Suppressor macrophage treated with lipopolysaccharide for 1 hour (primary cell): ENCODE results near the gene KRT74.

Experiments used
- DNase-seq, 3 donors: peaks; one replicate each; pipeline ENCODE4 v3.0.0-alpha.2; 2020 to 2022

The KRT74 gene

DNA sequence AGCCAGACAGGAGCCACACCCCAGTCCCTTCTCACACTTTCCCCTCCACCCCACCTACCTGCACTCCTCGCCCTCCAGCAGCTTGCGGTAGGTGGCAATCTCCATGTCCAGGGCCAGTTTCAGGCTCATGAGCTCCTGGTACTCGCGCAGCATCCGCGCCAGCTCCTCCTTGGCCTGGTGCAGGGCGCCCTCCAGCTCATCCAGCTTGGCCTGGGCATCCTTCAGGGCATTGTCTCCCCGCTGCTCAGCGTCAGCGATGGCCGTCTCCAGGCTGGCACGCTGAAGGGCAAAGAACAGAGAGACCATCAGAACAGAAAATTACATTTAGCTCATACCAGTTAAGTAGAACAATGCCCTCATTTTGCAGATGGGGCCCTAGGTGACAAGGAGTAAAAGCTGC is 5.5 kb downstream of the KRT74 start:
- no peak for DNase-seq

DNA sequence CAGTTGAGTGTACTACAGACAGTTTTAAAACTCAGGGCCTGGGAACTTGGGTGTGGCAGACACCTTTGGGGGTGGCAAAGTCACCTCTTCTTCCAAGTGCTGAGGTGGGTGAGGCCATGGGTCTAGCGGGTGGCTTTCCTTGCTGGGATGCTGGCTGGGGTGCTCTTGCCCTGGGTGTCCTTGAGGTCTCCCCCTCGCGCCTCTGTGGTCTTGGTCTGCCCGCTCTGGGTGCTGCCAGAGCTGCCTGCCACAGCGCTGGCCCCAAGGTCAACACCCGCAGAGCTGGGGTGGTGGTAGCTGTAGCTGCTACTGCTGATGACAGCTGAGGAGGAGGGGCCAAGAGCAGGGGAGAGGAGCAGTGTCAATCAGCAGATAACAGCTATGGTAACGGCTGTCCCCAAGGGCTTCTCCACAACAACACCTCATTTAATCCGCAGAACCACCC is 6.8 kb downstream of the KRT74 start:
- DNase-seq: no peak

DNA sequence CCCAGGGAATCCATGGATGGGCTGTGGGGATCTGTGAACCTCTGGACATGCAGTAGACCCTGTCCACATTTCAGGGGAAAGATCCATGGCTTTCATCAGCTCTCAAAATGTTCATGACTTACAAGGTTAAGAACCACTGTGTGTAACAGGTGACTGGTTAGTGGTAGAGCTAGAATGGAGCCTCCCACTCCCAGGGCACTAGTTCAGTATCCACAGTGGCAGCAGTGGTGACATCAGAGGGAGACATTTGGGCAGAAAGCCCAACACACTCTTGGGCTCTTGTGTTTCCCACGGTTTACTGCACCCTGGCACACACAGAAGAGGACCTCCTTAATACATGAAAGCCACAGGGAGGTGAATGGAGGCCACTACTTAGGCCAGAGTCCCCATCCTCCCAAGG is 9.1 kb downstream of the KRT74 start:
- DNase-seq: no peak

DNA sequence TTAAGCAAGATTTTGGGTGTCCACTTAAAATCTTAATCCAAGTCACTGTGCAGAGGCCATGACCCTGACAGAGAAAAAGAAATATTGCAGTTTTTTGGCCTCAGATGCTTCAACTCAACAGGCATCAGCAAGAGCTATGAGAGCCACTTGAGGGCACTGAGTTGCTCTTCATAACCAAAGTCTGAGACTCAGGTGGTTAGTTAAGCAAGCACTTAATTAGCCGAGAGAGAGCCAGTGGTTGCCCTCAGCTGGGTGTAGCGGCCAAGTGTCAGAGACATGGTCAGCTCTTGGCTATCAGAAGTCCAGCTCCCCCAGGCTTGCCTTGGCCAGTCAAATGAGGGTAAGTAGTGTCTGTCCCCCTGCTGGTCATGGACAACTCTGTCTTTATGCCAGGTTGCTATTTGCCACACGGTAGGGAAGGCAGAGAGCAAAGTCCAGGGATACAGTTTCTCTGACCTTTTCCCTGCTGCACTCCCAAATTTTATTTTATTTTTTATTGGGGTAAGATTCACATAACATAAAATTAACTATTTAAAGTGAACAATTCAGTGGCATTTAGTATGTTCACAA is 11.7 kb downstream of the KRT74 start:
- DNase-seq: peak in 2 of 3 donors; percentile 14 to 17

DNA sequence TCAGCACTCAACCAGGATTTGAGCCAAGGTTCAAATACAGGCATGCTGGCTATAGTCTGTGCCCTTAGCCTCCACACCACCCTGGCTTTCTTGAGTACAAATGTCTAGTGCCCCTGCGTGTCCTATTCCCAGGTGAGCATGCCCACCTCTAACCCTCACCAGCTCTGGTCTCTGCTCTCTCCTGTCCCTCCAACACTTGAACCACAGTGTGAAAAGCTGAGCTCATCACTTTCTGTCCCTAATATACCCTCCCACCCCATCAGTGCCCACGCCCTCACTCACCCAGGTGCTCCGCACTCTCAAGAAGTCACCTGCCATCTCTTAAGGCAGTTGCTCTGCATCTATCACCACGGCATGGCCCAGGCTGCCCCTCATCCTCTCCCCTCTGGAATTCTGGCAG is 13.7 kb downstream of the KRT74 start:
- no peak for DNase-seq

DNA sequence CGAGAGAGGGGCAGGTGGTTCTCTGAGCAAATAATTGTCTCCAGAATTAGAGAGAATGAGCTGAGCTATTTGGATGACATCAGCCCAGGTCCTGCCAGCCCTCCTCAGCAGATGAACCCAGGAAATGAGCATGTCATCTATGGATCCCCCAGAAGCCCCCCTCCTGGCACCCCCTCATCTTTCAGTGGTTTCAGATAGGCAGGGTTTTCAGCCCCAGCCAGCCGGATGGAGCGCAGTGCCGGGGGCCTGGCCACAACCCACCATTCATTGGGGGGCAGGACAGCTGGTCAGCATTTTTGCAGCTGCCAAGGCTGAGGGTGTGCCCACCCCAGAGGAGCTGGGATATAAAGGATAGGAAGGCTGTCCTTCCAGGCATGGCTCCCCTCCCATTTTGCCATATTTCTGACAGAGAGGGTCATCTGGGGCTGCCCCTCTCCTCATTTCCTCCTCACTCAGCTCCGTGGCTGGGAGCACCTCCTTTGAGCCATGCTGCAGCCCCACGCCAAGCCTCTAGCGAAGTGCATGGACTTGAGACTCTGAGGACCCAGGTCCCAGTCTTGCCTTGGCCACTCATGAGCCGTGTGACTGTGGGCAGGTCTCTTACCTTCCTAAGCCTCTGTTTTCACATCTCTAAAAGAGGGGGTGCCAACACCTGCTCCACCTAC is 14.7 kb downstream of the KRT74 start:
- no peak for DNase-seq

DNA sequence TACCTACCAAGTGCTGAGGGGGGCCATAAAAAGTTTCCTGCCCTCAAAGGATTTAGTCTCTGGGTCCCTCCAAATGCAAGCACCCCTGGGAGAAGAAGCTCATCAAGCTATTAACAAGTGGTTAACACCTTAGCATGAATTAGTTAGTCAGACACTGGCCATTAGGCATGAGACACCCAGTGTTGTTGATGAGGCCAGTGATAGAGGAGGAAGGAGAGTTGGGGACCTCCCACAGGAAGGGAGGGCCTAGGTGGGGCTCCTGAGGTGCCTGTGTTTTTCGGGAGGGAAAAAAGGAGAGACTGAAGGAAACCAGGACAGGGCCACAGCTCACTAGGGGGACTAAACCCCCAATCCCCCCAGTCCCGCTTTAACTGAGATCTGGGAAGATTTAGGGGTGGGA is 16.2 kb downstream of the KRT74 start:
- no peak for DNase-seq

DNA sequence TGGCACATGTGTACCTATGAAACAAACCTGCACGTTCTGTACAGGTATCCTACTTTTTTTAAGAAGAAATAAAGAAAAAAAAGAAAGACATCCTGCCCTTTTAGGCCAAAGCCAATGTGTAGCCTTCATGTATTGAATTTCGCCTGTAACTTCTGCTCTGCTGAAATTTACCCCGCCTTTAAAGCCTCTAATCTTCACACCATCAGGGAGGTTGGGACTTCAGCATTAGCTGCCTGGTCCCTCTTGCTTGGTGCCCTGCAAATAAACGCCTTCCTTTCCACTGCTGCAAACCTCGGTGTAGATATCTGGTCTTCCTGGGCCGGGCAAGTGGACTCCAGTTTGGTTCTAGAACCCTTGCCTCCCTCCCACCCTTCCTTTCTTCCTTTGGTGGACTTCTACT is 18.1 kb downstream of the KRT74 start:
- DNase-seq: no peak

DNA sequence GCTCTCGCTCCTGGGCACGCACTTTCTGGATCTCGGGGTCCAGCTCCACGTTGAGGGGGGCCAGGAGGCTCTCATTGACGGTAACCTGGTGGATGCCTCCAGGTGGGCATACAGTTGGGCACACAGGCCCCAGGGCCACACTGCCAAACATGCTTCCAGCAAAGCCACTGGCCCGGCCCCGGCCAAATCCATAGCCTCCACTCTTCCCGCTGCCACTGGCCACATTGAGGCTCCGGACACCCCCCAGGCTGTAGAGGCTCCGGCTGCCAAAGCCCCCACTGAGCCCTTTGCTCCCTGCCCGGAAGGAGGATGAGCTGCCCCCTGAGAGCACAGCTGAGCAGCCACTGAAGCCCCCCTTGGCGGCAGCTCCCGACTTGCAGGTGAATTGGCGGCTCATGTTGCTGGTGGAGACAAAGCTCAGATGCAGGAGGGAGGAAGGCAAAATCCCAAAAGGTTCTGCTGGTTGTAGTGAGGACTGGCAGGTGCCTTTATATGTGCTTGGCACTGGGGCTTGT is 20.9 kb downstream of the KRT74 start, which contains the start of gene KRT71:
TSS of gene KRT71 (minus strand) at position 465 of the 515 bp plus-strand sequence. CDS start at position 397, 68 bp downstream.
- DNase-seq: no peak

DNA sequence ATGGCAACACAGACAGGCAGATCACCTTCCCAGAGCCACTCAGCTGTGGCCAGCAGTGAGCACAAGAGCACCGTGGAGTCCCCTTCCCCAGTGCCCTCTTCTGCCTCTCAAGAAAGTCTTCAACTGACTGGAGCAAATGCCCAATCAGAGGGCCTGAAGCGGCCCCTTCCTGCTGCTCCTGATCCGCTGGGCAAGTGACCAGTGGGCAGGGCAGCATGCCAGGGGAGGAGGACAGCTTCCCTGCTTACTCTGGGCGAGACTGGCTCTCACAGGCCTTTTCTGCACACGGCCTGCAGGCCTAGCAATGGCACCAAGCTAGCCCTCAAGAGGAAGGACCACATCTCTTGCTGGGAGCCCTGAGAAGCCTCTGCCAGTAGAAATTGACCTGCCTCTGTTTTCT is 21.6 kb downstream of the KRT74 start:
- no peak for DNase-seq

DNA sequence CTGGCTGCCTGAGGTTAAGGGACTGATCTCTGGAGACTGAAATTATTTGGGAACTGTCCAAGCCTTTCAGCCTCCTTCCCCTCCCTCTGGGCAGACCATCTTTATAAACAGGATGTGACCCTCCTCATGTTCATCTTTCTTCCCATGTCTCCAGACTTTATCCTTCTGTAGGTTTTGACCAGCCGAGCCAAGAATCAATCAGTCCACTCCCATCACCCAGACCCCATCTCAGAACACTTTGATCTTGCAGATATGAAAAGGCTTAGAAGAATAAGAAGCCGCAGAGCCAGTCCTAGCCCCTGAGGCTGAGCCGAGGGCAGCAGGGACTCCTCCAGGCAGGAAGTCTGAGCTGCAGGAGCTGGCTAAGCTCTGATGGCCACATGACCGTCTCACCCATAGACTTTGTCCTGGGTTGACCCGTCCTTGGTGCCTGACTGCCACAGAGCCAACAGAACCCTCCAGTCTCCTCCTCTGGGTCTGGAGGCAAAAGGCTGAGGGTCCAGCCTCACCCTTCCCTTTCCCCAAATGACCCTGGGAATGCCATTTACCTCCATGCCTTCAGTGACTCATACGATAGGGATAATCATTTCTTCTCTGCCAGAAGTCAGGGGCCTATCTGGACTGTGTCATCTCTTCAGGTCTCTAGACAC is 22.3 kb downstream of the KRT74 start:
- DNase-seq: no peak

DNA sequence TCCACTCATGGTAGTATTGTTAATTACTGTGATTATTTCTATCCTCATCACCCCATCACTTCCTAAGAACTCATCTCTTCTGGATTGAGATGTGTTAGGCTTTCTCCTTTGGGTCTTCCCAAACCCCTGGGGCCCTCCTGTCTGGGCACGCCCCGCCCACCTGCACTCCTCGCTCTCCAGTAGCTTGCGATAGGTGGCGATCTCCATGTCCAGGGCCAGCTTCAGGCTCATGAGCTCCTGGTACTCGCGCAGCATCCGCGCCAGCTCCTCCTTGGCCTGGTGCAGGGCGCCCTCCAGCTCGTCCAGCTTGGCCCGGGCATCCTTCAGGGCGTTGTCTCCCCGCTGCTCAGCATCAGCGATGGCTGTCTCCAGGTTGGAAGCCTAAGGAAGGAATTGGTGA is 27.5 kb downstream of the KRT74 start:
- DNase-seq: no peak

DNA sequence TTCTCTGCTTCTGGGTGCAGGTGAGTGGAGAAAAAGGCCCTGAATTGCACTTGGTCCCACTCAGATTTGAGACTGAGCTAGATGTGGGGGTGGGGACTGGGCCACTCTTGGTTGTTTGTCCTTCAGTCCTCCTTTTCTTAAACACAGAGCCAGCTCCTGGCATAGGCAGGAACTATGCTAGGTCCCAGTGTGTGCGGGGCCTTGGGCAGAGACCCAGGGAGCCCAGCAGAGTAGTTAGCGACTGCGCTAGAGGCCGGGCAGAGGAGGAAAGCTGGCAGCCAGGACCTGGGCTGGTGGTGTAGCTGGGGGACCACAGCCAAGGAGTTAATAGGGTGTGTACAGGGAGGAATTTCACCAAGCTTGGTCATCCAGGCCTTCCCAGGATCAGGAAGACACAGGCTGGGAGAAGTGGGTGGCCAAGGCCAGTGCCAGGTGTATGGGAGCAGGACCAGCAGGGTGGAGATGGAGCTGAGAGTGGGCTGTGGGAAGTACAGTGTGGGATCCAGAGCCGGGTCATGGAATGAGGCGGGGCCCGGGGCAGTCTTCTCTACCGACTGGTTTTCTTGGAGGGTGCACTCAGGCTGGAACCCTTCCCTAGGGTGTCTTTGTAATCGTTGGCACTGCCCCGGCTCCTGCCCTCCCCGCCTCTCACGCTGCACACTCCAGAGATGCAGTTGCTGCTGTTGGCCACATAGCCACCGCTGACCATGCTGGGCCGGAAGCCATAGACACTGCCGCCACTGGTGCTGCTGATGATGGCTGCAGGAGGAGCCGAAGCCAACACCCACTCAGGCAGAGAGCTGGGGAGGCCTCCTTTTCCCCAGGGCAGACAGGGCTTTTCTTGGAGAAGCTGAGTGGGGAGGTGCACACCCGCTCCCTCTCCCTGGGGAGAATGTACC is 29.4 kb downstream of the KRT74 start:
- DNase-seq: no peak

DNA sequence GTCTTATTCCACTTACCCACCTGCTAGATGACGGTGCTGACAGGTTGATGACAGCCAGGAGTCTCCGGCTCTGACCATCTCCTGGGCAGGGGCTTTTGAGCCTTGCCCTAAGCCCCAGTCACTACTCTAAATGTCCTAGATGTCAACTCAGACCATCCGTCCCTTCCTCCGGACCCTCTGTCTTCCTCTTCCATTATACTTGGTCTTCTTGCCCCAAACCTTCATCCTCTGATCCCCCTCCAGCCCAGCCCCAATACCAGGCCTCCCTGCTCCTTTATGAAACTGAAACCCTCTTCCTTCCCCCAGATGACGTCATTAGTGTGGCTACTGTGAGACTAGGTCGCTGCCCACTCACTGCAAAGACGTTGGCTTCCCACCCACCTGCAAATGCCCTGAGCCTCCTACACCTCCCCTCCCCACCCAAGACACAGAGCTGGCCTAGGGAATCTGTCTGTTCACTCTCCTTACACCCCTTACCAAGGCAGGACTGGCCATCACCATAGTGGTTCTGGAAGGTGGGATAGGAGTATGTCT is 30.8 kb downstream of the KRT74 start:
- DNase-seq: peak; percentile 22 to 36 (median 23)

DNA sequence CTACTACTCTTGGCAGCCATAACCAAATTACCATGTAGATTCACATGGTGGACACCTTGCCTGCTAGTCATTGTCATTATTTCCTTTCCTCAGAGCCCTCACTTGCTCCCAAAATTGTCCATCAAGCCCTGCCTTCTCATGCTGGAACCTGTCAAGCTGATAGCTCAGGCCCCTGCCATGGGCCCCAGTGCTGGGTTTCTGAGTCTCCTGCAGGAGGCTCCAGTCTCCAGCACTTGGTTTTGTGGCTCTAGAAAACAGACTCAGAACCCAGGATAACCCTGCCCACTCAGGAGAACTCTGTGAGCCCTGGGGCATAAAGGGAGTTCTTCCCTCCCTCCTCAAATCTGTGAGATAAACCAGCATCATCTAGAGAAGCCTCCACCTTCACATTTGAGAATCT is 31.5 kb downstream of the KRT74 start:
- no peak for DNase-seq

DNA sequence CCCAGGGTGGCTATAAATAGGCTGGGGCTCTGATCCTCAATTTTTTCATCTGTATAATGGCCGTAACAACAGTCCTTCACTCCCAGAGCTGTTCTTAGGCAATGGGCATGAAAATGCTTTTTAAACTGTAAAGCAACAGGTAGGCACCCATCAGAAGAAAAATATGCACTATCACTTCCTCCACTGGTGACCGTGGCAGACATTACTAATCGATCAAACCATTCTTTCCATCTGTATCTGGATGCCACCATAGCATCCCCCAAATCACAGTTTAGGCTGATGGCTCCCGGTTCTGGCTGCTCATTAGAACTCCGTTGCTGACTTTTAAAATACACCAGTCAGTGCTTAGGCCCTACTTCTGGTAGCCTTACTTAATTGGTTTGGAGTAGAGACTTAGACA is 31.9 kb downstream of the KRT74 start:
- no peak for DNase-seq

DNA sequence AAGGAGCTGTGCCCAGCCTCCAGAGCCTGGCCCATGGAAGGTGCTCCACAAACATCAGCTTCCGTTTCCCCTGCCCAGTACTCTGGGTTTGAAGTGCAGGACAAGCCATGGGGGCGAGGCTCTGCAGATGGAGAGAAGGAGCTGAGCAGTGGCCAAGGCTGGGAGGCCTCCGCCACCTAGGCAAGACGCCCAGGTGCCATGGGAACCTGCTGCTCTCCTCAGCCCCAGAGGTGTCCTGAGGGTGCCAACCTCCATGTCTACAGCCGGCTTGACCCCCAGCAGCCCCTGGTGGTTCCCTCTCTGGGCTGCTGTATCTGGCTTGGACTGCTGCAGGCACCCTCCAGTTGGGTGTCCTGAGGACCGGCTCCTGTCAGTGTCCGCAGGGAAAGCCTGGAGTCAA is 33.1 kb downstream of the KRT74 start:
- no peak for DNase-seq

DNA sequence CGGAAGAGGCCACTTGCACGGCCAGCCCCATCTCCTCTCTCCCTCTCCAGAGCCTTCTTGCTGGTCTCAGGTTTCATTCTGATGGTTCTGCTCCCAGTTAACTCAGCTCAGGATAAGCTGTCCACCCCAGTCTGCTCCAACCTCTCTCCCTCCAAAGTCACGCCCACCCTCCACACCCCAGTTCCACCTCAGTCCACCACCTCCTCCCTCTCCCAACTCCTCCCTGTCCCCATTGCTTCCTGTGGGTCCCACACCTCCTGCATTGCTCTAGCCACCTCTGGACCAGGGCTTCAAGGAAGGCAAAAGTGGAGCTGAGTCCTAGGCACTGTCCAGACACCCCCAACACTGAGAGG is 33.8 kb downstream of the KRT74 start:
- no peak for DNase-seq

DNA sequence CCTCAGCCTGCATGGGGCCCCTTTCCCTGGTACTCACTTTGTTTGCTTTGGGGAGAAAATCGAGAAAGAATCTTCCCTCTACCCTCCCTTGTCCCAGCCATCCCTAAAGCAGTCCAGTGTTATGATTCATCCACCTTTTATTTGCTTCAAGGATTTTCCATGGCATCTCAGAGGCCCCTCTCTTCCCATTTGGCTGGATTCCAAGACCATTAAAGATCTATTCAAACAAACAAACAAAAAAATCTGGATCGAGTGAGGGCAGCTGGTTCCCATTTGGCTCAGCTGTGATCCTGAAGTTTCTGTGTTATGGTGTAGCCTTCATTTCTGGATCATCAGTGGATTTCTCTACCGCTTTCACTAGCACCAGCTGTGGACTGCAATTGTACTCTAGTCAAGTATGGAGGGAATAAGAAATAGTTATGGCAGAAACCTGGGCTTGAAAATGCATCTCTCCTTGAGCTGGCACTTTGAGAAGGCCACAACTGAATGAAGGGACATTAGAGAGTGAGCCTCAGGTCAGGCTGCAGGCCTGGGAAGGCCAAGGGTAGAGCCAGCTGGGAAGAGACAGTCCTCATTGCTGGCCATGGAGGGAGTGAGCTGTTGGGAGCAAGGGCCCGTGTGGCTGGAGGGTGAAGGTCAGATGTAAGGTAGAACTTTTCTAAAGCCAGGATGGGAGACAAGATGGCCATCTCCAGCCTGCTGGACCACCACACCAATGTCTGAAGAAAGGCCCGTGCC is 34.4 kb downstream of the KRT74 start:
- no peak for DNase-seq

DNA sequence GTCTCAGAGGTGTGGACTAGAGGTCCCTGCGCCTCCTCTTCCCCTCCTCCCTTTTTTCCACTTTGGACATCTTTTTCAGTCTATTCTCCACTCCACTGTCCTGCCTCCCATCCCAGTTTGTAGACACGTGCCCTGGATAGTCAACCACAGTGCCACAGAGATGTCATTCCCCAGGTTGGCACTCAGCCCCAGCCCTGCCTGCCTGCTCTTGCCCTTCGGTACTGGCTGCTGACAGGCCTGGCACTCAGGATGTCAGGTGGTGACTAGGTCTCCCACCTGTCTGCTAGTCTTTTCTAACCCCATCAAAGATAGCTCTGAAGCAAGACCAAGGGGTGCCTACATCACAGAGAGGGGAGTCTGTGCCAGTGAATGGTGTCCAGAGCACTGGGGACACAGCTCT is 36.5 kb downstream of the KRT74 start:
- no peak for DNase-seq

DNA sequence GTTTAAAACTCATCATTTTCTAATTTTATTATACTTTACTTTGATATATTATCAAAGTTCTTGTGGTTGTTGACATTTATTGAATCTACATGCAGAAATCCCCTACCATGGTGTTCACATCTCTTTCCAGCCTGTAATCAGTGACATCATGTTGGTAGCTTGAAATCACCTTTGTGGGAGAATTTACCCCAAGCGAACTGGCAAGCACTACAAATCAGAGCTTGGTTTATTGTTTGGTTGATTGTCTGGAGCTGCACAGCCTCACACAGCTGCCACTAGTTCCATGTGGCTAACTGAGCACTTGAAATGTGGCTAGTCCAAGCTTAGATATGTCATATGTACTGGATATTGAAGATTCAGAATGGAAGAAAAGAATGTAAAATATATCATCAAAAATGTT is 38.1 kb downstream of the KRT74 start:
- no peak for DNase-seq

DNA sequence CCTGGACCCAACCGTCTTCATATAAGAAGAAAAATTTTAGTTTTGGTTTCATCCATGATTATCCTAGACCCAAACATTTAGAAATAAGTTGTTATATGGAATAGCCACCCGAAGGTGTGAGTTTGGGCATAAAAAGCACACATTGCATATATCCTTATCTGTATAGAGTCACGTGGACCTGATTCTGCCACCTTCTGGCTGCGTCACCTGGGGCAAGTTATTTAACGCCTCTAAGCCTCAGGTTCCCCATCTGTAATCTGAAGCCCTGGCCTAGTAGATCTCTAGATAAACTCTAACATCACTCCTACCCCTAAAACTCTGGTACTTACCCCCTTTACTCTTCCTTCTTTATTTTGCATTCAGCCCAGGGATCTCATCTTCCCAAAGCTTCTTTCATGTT is 39.2 kb downstream of the KRT74 start:
- DNase-seq: no peak
